ENCODE results near the gene SCAPER.
"Not testable (repeated sequence)": the region's sequence is repeated elsewhere in the genome, so short reads cannot be mapped to it uniquely, and the experiment has no call there.

SCAPER gene

DNA sequence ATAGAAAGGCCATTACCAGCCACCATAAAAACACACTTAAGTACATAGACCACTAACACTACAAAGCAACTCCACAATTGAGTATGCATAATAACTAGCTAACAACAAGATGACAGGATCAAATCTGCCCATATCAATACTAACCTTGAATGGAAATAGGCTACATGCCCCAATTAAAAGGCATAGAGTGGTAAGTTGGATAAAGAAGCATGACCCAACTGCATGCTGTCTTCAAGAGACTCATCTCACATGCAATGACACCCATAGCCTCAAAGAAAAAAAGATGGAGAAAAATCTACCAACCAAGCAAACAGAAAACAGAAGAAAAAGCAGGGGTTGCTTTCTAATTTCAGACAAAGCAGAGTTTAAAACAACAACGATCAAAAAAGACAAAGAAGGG lies 349.9 kb downstream of the SCAPER start:
- DNase-seq = no peak

GRCh38 chr15:76553564-76553963 lies 351.6 kb downstream of the SCAPER start:
- no peak for DNase-seq

GRCh38 chr15:76553102-76553501 lies 352.0 kb downstream of the SCAPER start:
- no peak for DNase-seq

DNA sequence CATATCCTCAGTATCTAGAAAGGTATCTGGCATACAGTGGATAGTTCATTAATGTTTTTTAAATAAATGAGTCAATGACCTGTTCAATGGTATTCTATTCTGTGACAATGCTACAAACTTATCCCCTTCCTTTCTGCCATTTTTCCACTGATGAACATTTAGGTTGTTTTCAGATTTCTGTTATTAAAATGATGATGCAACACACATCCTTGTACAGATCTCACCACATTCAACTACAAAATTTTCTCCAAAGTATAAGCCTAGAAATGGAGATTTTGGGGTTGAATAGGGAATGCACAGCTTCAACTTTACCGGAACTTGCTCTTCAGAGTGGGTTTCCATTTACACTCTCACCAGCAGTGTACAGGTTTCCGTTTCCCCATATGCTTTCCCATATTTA lies 358.3 kb downstream of the SCAPER start:
- no peak for DNase-seq

- no peak for DNase-seq
These were observed 371.1 kb downstream of the SCAPER start for GRCh38 chr15:76533995-76534394.

DNA sequence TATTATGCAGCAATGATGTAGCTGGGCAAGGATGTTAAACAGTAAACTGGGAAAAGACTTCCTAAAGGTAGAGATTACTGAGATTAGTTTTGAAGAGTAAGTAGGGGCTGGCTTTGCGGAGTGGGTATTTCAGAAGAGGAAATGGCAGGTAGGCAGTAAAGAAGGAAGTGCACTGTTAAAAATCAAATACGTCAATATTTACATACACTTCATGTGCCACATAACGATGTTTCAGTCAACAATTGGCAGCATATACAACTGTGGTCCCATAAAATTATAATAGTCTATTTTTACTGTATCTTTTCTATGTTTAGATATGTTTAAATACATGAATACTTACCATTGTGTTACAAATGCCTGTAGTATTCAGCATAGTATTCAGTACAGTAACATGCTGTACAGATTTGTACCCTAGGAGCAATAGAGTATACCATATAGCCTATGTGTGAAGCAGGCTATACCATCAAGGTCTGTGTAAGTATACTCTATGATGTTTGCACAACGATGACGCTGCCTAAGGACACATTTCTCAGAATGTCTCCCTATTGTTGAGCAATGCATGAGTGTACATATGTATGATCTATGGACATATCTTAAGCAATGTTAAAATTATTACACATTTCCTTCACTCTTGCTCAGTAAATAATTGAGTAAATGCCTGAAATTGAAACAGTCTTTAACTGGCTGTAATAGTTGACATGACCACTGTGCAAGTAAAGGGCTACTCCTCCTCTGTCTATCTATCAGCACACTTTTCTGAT lies 371.9 kb downstream of the SCAPER start:
- no peak for DNase-seq

- DNase-seq = no peak
These were observed 375.2 kb downstream of the SCAPER start for GRCh38 chr15:76529911-76530310.

DNA sequence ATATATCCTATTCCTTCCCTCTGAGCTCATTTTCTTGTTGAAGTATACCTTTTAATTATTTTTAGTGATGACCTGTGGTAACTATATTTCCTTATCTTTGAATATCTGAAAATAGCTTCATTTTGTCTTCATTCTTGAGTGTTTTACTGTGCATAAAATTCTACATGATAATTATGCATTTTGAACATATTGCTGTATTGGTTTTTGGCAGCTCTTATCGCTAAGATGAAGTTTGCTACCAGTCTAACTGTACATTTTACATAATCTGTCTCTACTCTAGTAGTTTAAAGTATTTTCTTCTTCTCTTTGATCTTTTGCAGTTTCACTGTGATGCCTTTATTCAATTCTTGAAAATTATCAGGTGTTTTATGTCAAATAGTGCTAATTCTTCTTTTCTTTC lies 379.0 kb downstream of the SCAPER start:
- no peak for DNase-seq

DNA sequence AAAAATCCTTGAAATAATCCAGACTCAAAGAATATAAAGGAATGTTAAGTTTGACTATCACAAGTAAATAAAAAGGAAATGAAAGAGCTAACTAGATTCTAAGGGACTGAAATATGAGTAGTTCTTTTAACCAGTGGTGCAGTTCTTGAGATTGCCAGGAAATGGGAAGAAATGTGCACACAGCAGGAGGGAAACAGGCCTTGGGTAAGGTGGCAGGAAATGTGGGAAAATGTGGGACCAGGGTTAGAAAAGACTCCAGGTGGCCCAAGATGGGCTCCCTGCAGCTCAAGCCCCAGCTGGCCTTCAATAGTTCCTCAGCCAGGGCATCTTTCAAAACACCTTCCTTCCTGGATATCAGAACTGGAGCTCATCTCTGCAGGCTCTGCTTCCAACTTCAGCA lies 387.2 kb downstream of the SCAPER start:
- no peak for DNase-seq

DNA sequence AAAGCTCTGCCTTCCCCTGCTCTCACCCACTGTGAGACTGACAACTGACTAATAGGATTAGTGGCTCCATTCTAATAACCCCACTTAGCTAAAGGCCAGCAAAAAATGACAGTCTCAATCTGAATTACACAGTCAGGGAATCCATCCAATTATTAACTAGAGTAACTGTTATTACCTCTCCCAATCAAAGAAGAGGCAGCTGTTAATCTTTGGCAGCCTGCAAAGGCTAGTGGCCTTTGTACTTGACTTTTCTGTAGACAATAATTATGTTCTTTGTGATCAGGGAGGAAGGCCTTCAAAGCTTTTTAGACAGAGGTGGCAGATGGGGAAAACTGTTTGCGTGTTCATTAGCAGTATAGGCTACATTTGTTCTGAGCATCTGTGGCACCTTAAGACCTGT lies 390.9 kb downstream of the SCAPER start:
- DNase-seq = no peak

GRCh38 chr15:76512971-76513370 lies 392.2 kb downstream of the SCAPER start:
- no peak for DNase-seq

DNA sequence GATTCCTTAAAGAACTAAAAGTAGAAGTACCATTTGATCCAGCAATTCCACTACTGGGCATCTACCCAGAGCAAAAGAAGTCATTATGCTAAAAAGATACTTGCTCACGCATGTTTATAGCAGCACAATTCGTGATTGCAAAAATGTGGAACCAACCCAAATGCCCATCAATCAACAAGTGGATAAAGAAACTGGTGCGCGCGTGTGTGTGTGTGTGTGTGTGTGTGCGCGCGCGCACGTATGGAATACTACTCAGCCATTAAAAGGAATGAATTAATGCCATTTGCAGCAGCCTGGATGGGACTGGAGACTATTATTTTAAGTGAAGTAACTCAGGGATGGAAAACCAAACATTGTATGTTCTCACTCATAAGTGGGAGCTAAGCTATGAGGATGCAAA lies 394.5 kb downstream of the SCAPER start:
- DNase-seq = not testable (repeated sequence)

DNA sequence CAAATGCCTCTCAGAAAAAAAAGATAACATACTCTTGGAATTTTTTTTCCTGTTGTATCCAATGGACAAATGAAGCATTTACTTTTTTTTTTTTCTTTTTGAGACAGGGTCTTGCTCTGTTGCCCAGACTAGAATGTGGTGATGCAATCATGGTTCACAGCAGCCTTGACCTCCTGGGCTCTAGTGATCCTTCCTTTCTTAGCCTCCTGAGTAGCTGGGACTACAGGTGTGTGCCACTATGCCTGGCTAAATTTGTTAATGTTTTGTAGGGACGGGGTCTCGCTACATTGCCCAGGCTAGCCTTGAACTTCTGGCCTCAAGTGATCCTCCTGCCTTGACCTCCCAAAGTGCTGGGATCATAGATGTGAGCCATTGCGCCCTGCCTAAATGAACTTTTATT lies 401.3 kb downstream of the SCAPER start:
- no peak for DNase-seq

DNA sequence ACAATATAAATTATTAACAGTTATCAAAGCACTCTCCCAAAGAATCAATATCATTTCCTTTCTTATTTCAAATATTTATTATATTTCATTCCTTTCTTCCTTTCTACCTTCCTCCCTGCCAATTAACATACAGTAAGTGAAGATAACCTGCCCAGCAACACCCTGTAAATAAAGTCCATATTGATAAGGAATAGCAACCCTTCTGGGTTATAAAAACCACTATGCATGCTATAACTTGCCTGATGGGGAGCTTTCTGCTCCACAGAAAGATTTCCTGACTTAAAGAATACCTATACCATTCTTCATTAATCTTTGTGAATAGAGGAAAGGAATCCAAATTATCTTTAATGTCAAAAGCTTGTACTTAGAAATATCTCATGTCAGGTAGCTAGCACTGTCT lies 402.0 kb downstream of the SCAPER start:
- no peak for DNase-seq

GRCh38 chr15:76502678-76503077 lies 402.5 kb downstream of the SCAPER start:
- DNase-seq = no peak

DNA sequence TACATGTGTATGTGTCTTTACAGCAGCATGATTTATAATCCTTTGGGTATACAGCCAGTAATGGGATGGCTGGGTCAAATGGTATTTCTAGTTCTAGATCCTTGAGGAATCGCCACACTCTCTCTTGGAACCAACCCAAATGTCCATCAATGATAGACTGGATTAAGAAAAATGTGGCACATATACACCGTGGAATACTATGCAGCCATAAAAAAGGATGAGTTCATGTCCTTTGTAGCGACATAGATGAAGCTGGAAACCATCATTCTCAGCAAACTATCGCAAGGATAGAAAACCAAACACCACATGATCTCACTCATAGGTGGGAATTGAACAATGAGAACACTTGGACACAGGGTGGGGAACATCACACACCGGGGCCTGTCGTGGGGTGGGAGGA lies 403.0 kb downstream of the SCAPER start:
- DNase-seq = not testable (repeated sequence)

DNA sequence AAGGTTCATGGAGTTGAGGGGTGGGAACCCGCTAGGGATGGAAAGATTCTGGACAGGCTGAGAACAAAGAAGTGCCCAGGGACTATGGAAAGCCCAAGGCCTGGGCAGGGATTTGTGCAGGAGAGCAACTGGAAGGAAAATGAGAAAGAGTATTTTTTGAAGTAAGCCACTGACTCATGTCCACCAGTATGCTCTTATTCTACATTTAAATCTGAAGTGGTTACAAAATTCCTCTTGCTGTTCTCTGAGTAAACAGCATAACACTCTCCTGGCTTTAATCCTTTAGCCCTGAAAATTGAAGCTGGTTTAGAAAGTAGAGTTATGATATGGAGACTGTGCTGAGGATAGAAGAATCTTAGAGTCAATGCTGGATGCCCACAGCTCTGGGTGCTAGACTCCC lies 403.4 kb downstream of the SCAPER start:
- no peak for DNase-seq

DNA sequence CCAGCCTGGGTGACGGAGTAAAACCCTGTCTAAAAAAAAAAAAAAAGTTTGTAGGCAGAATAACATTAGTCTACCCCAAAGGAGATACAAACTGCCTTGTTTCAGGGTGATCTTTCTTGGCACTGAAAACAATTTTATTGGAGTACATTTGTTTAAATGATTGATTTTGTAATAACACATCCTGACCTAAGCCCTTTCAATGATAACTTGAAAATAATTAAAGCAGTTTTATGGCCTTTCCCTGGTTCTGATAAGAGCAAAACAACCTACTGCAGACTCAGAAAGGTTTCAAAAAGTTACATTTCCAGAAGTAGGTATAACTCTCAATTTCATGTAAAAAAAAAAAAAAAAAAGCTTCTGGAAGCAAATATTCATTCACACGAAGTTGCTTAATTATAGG lies 404.1 kb downstream of the SCAPER start:
- DNase-seq = no peak

- no peak for DNase-seq
These were observed 409.7 kb downstream of the SCAPER start for GRCh38 chr15:76495487-76495886.

DNA sequence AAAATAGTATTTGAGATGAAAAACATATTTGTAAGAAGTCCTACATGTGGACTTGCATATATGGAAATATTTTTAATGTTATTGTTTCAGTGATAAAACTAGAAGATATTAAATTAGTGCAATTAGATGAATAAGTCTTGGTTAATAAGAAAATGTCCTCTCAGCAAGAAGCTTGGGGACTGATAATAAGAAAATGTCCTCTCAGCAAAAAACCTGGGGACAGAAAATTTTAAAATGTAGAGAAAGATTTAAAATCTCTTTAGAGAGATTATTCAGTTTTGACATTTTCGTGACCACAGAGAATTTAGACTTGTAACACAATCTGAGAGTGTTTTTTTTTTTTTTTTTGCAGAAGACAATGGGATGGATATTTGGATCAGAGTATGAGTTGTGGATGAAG lies 412.6 kb downstream of the SCAPER start:
- DNase-seq = no peak

DNA sequence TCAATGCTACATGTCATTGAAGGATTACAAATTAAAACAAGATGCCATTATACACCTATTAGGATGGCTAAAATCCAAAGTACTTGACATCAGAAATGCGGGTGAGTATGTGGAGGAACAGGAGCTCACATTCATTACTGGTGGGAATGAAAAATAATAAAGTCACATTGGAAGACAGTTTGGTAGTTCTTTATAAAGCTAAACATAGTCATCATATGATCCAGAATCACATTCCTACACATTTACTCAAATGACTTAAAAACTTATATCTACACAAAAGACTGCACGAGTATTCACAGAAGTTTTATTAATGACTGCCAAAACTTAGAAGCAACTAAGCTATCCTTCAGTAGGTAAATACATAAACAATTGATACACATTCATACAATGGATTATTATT lies 421.4 kb downstream of the SCAPER start:
- DNase-seq = no peak

GRCh38 chr15:76483018-76483417 lies 422.1 kb downstream of the SCAPER start:
- no peak for DNase-seq

DNA sequence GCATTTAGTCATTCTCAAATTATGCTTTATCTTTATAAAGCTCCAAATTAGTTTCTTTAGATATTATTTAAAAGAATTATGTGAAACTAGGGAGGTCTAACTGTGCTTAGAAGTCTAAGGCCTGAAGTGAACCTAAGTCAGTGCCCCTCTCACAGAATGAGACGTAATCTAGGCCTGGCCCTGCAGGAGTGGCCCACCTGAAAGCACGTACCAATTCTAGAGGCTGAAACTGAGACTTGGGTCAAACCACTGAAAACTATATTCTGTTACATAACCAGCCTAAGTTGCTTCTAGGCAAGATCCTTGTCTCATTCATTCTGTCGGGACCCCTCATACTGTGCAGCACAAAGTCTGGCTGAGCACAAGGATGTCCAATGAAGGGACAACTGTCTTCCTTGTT lies 424.9 kb downstream of the SCAPER start:
- no peak for DNase-seq

GRCh38 chr15:76470691-76471090 lies 434.4 kb downstream of the SCAPER start:
- no peak for DNase-seq

- DNase-seq = no peak
These were observed 436.4 kb downstream of the SCAPER start for GRCh38 chr15:76468722-76469121.
